WTC11 (cell line): ENCODE measurements around the gene NACC2. TPM values are rescaled to one million over a fixed set of nuclear protein-coding genes. Genes with fewer than 3 reads are reported as not detected.

ENCODE experiments used
- ATAC-seq: fragments of 200-7000 bp; cut with Tn5 transposase; 2 replicates; pipeline ENCODE4 v1.10.0; 2021; ENCODE audit warnings: mild to moderate bottlenecking, moderate library complexity
- CTCF ChIA-PET: fragments of 300-600 bp; sonication (Branson Sonifier 250); formaldehyde crosslinking; loops from one replicate; lab custom pipeline; 2021; ENCODE audit warnings: antibody characterized with exemption; lab: Charles Lee
- POLR2A ChIA-PET: fragments of 350-600 bp; sonication (Branson Sonifier 250); formaldehyde crosslinking; loops from one replicate; lab custom pipeline; 2021; ENCODE audit warnings: antibody characterized with exemption; lab: Charles Lee
- DNase-seq: peaks from one replicate; pipeline ENCODE4 v3.0.0; 2021; ENCODE audit warnings: low spot score
- H3K27ac Mint-ChIP-seq: 2 replicates; pipeline ENCODE4 v1.8.0; 2021; ENCODE audit warnings: mixed read lengths
- H3K27me3 Mint-ChIP-seq: 2 replicates; pipeline ENCODE4 v1.8.0; 2021; ENCODE audit warnings: low read depth, mild to moderate bottlenecking, moderate library complexity, mixed read lengths
- H3K36me3 Mint-ChIP-seq: 2 replicates; pipeline ENCODE4 v1.8.0; 2021; ENCODE audit warnings: mixed read lengths
- H3K4me1 Mint-ChIP-seq: 2 replicates; pipeline ENCODE4 v1.8.0; 2022; ENCODE audit warnings: mixed read lengths
- H3K4me3 Mint-ChIP-seq: 2 replicates; pipeline ENCODE4 v1.8.0; 2021; ENCODE audit warnings: mild to moderate bottlenecking, moderate library complexity, mixed read lengths
- H3K9me3 Mint-ChIP-seq: 2 replicates; pipeline ENCODE4 v1.8.0; 2021; ENCODE audit warnings: mixed read lengths
- ATF1 ChIP-seq: sonication (generic); formaldehyde crosslinking; IDR thresholded peaks from 2 replicates; pipeline ENCODE4 v1.8.1; 2023; ENCODE audit warnings: mild to moderate bottlenecking, moderate library complexity, missing genetic modification reagents
- CREB1 ChIP-seq: sonication (generic); formaldehyde crosslinking; IDR thresholded peaks from 2 replicates; pipeline ENCODE4 v1.8.0; 2023; ENCODE audit warnings: mild to moderate bottlenecking, missing genetic modification reagents
- ERG ChIP-seq: fragments of 250-450 bp; sonication (Bioruptor Pico); IDR thresholded peaks from 2 replicates; pipeline ENCODE4 v1.8.0; 2021; ENCODE audit warnings: mild to moderate bottlenecking
- GTF2I ChIP-seq: fragments of 250-450 bp; sonication (Bioruptor Pico); conservative IDR thresholded peaks from 2 replicates; pipeline ENCODE4 v1.4.0; 2021; ENCODE audit warnings: mild to moderate bottlenecking
- IRF1 ChIP-seq: sonication (generic); formaldehyde crosslinking; IDR thresholded peaks from 2 replicates; pipeline ENCODE4 v1.8.0; 2023; ENCODE audit warnings: missing genetic modification reagents
- JAZF1 ChIP-seq: fragments of 250-450 bp; sonication (Bioruptor Pico); IDR thresholded peaks from 2 replicates; pipeline ENCODE4 v1.9.0; 2021; ENCODE audit warnings: moderate library complexity, mild to moderate bottlenecking, inconsistent platforms
- MAX ChIP-seq: sonication (generic); formaldehyde crosslinking; IDR thresholded peaks from 2 replicates; pipeline ENCODE4 v1.8.0; 2022; ENCODE audit warnings: mild to moderate bottlenecking, missing genetic modification reagents
- MXD4 ChIP-seq: fragments of 250-450 bp; sonication (Bioruptor Pico); IDR thresholded peaks from 2 replicates; pipeline ENCODE4 v1.8.0; 2021; ENCODE audit warnings: mild to moderate bottlenecking, moderate library complexity, borderline replicate concordance
- NR3C1 ChIP-seq: sonication (generic); formaldehyde crosslinking; conservative IDR thresholded peaks from 2 replicates; pipeline ENCODE4 v1.8.1; 2023; ENCODE audit warnings: low read depth, mild to moderate bottlenecking, missing genetic modification reagents
- PRRX2 ChIP-seq: fragments of 250-450 bp; sonication (Bioruptor Pico); IDR thresholded peaks from 2 replicates; pipeline ENCODE4 v1.8.0; 2021; ENCODE audit warnings: mild to moderate bottlenecking
- RELA ChIP-seq: sonication (generic); formaldehyde crosslinking; IDR thresholded peaks from 2 replicates; pipeline ENCODE4 v1.8.1; 2022; ENCODE audit warnings: missing genetic modification reagents, mild to moderate bottlenecking, borderline replicate concordance
- ZNF121 ChIP-seq: sonication (generic); formaldehyde crosslinking; IDR thresholded peaks from 2 replicates; pipeline ENCODE4 v1.8.0; 2023; ENCODE audit warnings: missing genetic modification reagents
- ZNF138 ChIP-seq: sonication (generic); formaldehyde crosslinking; conservative IDR thresholded peaks from 2 replicates; pipeline ENCODE4 v1.8.1; 2022; ENCODE audit warnings: mild to moderate bottlenecking, moderate library complexity, missing genetic modification reagents
- ZNF263 ChIP-seq: sonication (generic); formaldehyde crosslinking; IDR thresholded peaks from 2 replicates; pipeline ENCODE4 v1.8.1; 2022; ENCODE audit warnings: low read depth, mild to moderate bottlenecking, moderate library complexity, missing genetic modification reagents
- ZSCAN18 ChIP-seq: fragments of 250-450 bp; sonication (Bioruptor Pico); IDR thresholded peaks from 2 replicates; pipeline ENCODE4 v2.1.2; 2022; ENCODE audit warnings: mild to moderate bottlenecking, moderate library complexity
- total RNA-seq: library from RNA; stranded (reverse); gene quantifications from 3 replicates; pipeline ENCODE4 v1.2.3, GENCODE V29; 2021
- TF ChIP-seq, protein P1 (sequence below): sonication (generic); formaldehyde crosslinking; IDR thresholded peaks from 2 replicates; pipeline ENCODE4 v1.8.1; 2022; ENCODE audit warnings: missing genetic modification reagents, borderline replicate concordance
- TF ChIP-seq, protein P2 (sequence below): sonication (generic); formaldehyde crosslinking; IDR thresholded peaks from 2 replicates; pipeline ENCODE4 v1.8.1; 2022; ENCODE audit warnings: mild to moderate bottlenecking, moderate library complexity, missing genetic modification reagents
- TF ChIP-seq, protein P3 (sequence below): sonication (generic); formaldehyde crosslinking; IDR thresholded peaks from 2 replicates; pipeline ENCODE4 v1.8.1; 2022; ENCODE audit warnings: low read depth, mild to moderate bottlenecking, moderate library complexity, missing genetic modification reagents, borderline replicate concordance
- TF ChIP-seq, protein P4 (sequence below): sonication (generic); formaldehyde crosslinking; IDR thresholded peaks from 2 replicates; pipeline ENCODE4 v1.8.1; 2023; ENCODE audit warnings: mild to moderate bottlenecking, missing genetic modification reagents

NACC2 gene
- total RNA-seq, 1 experiment from 2014 or later, result 17.1 TPM

DNA sequence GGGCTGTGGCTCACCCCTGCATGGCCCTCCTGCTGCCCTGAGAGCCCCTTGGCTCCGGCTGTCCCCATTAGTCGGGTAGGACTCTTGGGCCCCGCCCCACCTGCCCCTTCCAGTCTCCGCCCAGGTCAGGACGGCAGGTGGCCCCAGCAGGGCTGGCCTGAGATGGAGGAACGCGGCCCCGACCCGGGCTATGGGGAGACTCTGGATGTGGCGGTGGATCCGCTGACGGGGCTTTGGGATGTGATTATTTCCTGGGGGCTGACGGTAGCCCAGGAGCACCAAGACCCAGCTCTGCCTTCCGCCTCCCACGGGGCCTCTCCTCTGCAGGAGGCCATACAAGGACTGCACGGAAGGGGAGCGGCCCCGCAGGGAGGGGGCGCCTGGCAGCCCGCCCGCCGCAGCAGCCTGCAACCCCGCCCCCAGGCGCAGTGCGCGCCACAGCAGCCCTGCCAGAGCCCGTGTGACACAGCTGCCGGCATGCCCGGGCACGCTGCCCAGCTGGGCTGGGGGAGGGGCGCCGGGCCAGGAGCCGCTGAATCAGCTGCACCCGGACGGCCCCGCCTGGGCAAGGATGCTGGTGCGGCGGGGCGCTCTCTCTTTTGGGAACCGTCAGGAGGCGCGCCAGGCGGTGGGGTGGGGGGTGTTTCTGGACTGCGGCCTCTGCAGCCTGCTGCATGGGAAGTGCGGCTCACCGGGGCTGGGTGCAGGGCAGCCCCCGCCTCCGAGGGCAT, 14.4 kb upstream of the NACC2 start (continued):
- TF ChIP-seq, protein P1, sequence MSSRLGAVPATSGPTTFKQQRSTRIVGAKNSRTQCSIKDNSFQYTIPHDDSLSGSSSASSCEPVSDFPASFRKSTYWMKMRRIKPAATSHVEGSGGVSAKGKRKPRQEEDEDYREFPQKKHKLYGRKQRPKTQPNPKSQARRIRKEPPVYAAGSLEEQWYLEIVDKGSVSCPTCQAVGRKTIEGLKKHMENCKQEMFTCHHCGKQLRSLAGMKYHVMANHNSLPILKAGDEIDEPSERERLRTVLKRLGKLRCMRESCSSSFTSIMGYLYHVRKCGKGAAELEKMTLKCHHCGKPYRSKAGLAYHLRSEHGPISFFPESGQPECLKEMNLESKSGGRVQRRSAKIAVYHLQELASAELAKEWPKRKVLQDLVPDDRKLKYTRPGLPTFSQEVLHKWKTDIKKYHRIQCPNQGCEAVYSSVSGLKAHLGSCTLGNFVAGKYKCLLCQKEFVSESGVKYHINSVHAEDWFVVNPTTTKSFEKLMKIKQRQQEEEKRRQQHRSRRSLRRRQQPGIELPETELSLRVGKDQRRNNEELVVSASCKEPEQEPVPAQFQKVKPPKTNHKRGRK (CRISPR knock-in tag), result no peak
- TF ChIP-seq RELA (CRISPR knock-in tag) (0 out of 2 replicates have a peak, but pooled peaks have one; percentile 59), ERG (CRISPR knock-in tag) (no peak), ZSCAN18 (no peak), MXD4 (CRISPR knock-in tag) (no peak), ATF1 (no peak), PRRX2 (CRISPR knock-in tag) (no peak), ZNF263 (CRISPR knock-in tag) (no peak), NR3C1 (no peak), ZNF121 (CRISPR knock-in tag) (no peak), CREB1 (CRISPR knock-in tag) (no peak), JAZF1 (no peak)
- TF ChIP-seq, protein P2, sequence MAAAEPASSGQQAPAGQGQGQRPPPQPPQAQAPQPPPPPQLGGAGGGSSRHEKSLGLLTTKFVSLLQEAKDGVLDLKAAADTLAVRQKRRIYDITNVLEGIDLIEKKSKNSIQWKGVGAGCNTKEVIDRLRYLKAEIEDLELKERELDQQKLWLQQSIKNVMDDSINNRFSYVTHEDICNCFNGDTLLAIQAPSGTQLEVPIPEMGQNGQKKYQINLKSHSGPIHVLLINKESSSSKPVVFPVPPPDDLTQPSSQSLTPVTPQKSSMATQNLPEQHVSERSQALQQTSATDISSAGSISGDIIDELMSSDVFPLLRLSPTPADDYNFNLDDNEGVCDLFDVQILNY (CRISPR knock-in tag), result no peak
- TF ChIP-seq, protein P3, sequence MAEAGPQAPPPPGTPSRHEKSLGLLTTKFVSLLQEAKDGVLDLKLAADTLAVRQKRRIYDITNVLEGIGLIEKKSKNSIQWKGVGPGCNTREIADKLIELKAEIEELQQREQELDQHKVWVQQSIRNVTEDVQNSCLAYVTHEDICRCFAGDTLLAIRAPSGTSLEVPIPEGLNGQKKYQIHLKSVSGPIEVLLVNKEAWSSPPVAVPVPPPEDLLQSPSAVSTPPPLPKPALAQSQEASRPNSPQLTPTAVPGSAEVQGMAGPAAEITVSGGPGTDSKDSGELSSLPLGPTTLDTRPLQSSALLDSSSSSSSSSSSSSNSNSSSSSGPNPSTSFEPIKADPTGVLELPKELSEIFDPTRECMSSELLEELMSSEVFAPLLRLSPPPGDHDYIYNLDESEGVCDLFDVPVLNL (CRISPR knock-in tag), result no peak
- TF ChIP-seq, protein P4, sequence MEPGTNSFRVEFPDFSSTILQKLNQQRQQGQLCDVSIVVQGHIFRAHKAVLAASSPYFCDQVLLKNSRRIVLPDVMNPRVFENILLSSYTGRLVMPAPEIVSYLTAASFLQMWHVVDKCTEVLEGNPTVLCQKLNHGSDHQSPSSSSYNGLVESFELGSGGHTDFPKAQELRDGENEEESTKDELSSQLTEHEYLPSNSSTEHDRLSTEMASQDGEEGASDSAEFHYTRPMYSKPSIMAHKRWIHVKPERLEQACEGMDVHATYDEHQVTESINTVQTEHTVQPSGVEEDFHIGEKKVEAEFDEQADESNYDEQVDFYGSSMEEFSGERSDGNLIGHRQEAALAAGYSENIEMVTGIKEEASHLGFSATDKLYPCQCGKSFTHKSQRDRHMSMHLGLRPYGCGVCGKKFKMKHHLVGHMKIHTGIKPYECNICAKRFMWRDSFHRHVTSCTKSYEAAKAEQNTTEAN (CRISPR knock-in tag), result 0 out of 2 replicates have a peak, but pooled peaks have one; percentile 48

- DNase-seq, result no peak
- POLR2A ChIA-PET, result no interaction called here
- TF ChIP-seq ZNF138 (CRISPR knock-in tag), result no peak
- TF ChIP-seq PRRX2 (CRISPR knock-in tag), result no peak
- TF ChIP-seq MAX, result 0 out of 2 replicates have a peak, but pooled peaks have one; percentile 10
- TF ChIP-seq GTF2I (CRISPR knock-in tag), result no peak
- no peak for TF ChIP-seq MXD4 (CRISPR knock-in tag)
- TF ChIP-seq, protein P2 (CRISPR knock-in tag), result no peak
- no peak for TF ChIP-seq IRF1
- Mint-ChIP-seq H3K4me1 (peaks cover 58% of the 10 kb centered on the region), H3K27me3 (no peaks in the 10 kb centered on the region), H3K36me3 (no peaks in the 10 kb centered on the region), H3K4me3 (peak overlapping the region; percentile 40; the same call in 1 of the 2 replicates), H3K27ac (no peak overlapping the region), H3K9me3 (no peaks in the 10 kb centered on the region)
- CTCF ChIA-PET, result interaction anchor here (1.0 to 2.1 kb wide), 4 partner anchors 9 to 30 kb away, joined by 3 to 5 read pairs (median 5); no protein-coding TSS in a partner anchor
- 0 out of 2 replicates have a peak, but pooled peaks have one; percentile 1 for ATAC-seq
Measured at GRCh38 chr9:136108648-136109266, 13.7 kb upstream of the NACC2 start.
